ENCODE data around the gene U2AF2.

GRCh38 chr19:55669418-55670279, 14.8 kb downstream of the U2AF2 start:
- TF ChIP-seq FOSL1 (IDR thresholded peaks at IDR 0.05; ENCODE audit: insufficient read depth, low read depth, low read length) (no peak), SUZ12 (IDR thresholded peaks at IDR 0.05; ENCODE audit: low read length) (no peak), CTCF (IDR thresholded peaks at IDR 0.05; ENCODE audit: control extremely low read depth in 1 of 3, insufficient read depth in 1 of 3, low read depth in 1 of 3, low read length in 3 of 3) (no peak), POLR2A (IDR thresholded peaks at IDR 0.05; ENCODE audit: control extremely low read depth in 1 of 2, low read depth in 2 of 2, low read length in 2 of 2) (no peak), SIN3A (conservative IDR thresholded peaks at IDR 0.05 in 1 of 2, IDR thresholded peaks at IDR 0.05 in 1 of 2; ENCODE audit: low read depth in 1 of 2, low read length in 2 of 2) (no peak), YY1 (IDR thresholded peaks at IDR 0.05; ENCODE audit: low read depth, low read length) (no peak), ATF2 (IDR thresholded peaks at IDR 0.05; ENCODE audit: low read length) (no peak), RAD21 (IDR thresholded peaks at IDR 0.05 in 1 of 2, conservative IDR thresholded peaks at IDR 0.05 in 1 of 2; ENCODE audit: low read depth in 2 of 2, low read length in 2 of 2) (no peak), HDAC2 (IDR thresholded peaks at IDR 0.05; ENCODE audit: borderline replicate concordance in 1 of 2, low read depth in 2 of 2, low read length in 2 of 2) (no peak), SP4 (IDR thresholded peaks at IDR 0.05; ENCODE audit: low read length) (no peak), EZH2 (IDR thresholded peaks at IDR 0.05; ENCODE audit: low read depth, low read length, severe bottlenecking) (no peak), RFX5 (IDR thresholded peaks at IDR 0.05; ENCODE audit: borderline replicate concordance, low read depth, low read length) (no peak)

Data from H1 (cell line).